Fibroblast of villous mesenchyme (primary cell): ENCODE data around the gene ZNF669. TPM values are rescaled to one million over a fixed set of nuclear protein-coding genes. Genes with fewer than 3 reads are reported as not detected.

Experiments
- DNase-seq: peaks from one replicate; pipeline ENCODE4 v3.0.0-alpha.2; 2010; ENCODE audit warnings: low read depth
- H3K4me3 ChIP-seq: 2 replicates; pipeline ENCODE4 v1.5.1; 2011; ENCODE audit warnings: low read depth, mild to moderate bottlenecking, low read length
- CTCF ChIP-seq: IDR thresholded peaks from 2 replicates; pipeline ENCODE4 v1.5.1; 2012; ENCODE audit warnings: low read depth, mild to moderate bottlenecking, low read length; ENCODE audit not compliant: insufficient read depth
- total RNA-seq: library from RNA; depleted of rRNA; stranded (reverse); fragments of >200 nt; gene quantifications from 2 replicates; pipeline ENCODE4 v1.2.3, GENCODE V29; 2012

Gene ZNF669
- total RNA-seq, 1 donor = 13.0 TPM

DNA sequence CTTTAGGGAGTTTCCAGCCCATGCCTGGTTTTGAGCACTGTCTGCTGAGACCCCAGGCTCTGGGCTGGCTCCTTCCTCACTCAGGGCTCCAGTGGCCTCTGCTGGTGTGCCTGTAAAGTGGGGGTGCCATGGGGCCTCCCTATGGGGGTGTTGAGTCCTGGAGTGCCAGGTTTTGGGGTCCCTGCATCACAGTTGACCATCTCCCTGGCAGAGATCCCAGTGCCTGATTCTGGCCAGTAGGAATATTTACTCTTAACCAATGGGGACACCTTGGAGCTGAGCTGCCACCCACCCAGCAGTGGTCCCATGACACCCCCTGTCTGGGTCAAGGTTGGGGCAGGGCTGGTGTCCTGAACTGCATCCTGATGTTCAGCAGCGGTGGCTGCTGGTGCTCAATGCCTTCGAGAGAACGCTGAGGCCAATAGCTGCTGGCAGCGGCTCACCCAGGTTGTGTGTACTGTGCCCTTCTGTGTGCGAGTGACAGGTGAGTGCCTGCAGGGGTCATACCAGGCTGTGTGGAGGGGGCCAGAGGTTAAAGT is 9.6 kb upstream of the ZNF669 start:
- no peak for TF ChIP-seq CTCF
- H3K4me3 ChIP-seq = no peak overlapping the region
- DNase-seq = no peak

DNA sequence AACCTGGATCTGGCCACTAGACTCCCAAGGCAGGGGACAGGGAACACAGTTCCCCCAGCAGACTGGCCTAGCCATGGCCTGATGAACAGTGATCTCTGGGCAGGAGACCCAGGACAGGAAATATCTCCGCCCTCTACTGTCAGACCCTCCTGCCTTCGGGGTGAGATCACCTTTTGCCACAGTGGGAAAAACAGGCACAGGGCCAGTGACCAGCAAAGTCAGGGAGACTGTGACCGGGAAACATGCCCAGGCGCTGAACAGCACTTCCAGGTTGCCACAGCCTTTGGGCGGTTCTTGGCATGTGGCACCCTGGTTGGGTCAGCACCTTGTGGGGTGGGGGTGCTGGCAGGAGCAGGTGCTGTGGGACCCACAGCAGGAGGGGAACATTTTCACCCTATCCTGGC is 8.9 kb upstream of the ZNF669 start:
- no peak for TF ChIP-seq CTCF
- DNase-seq = no peak
- no peak overlapping the region for H3K4me3 ChIP-seq

DNA sequence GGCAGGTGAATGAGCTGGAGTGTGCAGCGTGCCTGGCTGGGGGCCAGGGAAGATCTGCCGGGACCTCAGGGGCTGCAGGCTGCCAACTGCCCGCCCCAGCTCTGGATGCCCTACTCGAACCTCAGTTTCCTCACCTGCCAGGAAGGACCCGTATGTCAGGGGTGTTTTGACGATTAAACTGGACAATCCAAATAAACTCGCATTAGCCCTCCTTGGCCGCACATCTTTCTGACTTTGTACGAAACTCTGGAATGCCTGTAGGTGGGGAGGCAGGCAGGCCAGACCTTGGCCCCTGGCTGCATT is 8.3 kb upstream of the ZNF669 start:
- H3K4me3 ChIP-seq = peak overlapping the region; percentile 67
- no peak for TF ChIP-seq CTCF
- DNase-seq = no peak

GRCh38 chr1:247111700-247112478 is 7.7 kb upstream of the ZNF669 start:
- TF ChIP-seq CTCF = no peak
- peak; percentile 67 for DNase-seq

DNA sequence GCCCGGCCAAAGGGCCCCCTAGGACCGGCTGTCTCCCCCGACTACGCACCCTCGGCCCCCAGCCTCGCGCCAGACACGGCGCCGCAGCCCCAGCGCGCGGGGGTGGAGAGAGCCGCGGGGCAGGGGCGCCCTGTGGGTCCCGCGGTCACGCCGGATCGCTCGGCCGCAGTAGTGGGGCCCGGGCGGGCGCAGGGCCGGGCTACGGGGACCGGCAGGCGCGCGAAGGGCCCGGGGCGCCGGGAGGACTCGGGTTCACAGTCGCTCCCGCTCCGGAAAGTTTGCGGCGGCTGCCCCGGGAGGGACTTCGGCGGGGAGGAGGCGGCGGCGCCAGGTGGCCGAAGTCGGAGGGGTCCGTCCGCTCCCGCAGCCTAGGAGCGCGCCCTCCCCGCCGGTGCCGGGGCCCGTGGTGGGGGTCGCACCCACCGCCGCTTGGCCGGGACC is 7.1 kb upstream of the ZNF669 start:
- peak overlapping the region; percentile 67 for H3K4me3 ChIP-seq
- TF ChIP-seq CTCF = no peak
- no peak for DNase-seq

More at GRCh38 chr1:247111700-247112478, 7.7 kb upstream of the ZNF669 start:
- H3K4me3 ChIP-seq = peak overlapping the region; percentile 67

- no peak for DNase-seq
- H3K4me3 ChIP-seq = peak overlapping the region; percentile 67
- no peak for TF ChIP-seq CTCF
These were observed 6.6 kb upstream of the ZNF669 start for GRCh38 chr1:247110627-247111258.
